GM13976 (cell line): ENCODE results near the gene DHRSX.

Experiments
- DNase-seq: peaks from one replicate; pipeline ENCODE4 v3.0.0; 2012; ENCODE audit warnings: low spot score
- CTCF ChIP-seq: IDR thresholded peaks from 2 replicates; pipeline ENCODE4 v1.5.1; 2012; ENCODE audit warnings: borderline replicate concordance, mild to moderate bottlenecking; ENCODE audit not compliant: insufficient read depth; ENCODE audit errors: extremely low read depth, missing control alignments, control extremely low read depth
- in situ Hi-C: fragments of 300-500 bp; cut with MboI; formaldehyde crosslinking; loops from one replicate; pipeline ENCODE4 v1.12.0; 2022; ENCODE audit warnings: low sequenced_read_pairs, mixed read lengths, inconsistent platforms; ENCODE audit not compliant: unreplicated experiment

DHRSX gene

GRCh38 chrX:2348211-2348610 is 152.6 kb downstream of the DHRSX start:
- no peak for TF ChIP-seq CTCF
- no peak for DNase-seq
- in situ Hi-C loops = no loop called here

GRCh38 chrX:2346158-2346557 is 154.6 kb downstream of the DHRSX start:
- TF ChIP-seq CTCF = no peak
- DNase-seq = no peak
- in situ Hi-C loops = no loop called here

GRCh38 chrX:2345562-2345961 is 155.2 kb downstream of the DHRSX start:
- DNase-seq = no peak
- in situ Hi-C loops = no loop called here

GRCh38 chrX:2343413-2343812 is 157.4 kb downstream of the DHRSX start:
- in situ Hi-C loops = no loop called here
- DNase-seq = no peak
- no peak for TF ChIP-seq CTCF

More at GRCh38 chrX:2345562-2345961, 155.2 kb downstream of the DHRSX start:
- TF ChIP-seq CTCF = no peak

- in situ Hi-C loops = no loop called here
- TF ChIP-seq CTCF = no peak
- DNase-seq = no peak
Measured at GRCh38 chrX:2342874-2343273, 157.9 kb downstream of the DHRSX start.

- in situ Hi-C loops = no loop called here
- TF ChIP-seq CTCF = no peak
- no peak for DNase-seq
Measured at GRCh38 chrX:2342281-2342688, 158.5 kb downstream of the DHRSX start.

- DNase-seq = no peak
- in situ Hi-C loops = no loop called here
- no peak for TF ChIP-seq CTCF
Measured at GRCh38 chrX:2340991-2341390, 159.8 kb downstream of the DHRSX start.
